Lower leg skin (tissue), 3 donors: Measurements from ENCODE around the gene SDK1.

Experiments used
- CTCF ChIP-seq, 3 donors: fragments of 450-650 bp; IDR thresholded peaks; one replicate each; pipeline ENCODE4 v1.5.1; 2016; ENCODE audit warnings: antibody characterized with exemption in 3 of 3, mild to moderate bottlenecking in 3 of 3, moderate library complexity in 2 of 3
- POLR2A ChIP-seq, 2 donors: fragments of 450-650 bp; IDR thresholded peaks; one replicate each; pipeline ENCODE4 v1.6.1; 2016 to 2017; ENCODE audit warnings: antibody characterized with exemption in 2 of 2, mild to moderate bottlenecking in 1 of 2, moderate library complexity in 1 of 2

GRCh38 chr7:3544202-3544601 lies 243.2 kb downstream of the SDK1 start:
- TF ChIP-seq CTCF (IDR thresholded peaks at IDR 0.05) (no peak), POLR2A (IDR thresholded peaks at IDR 0.05) (no peak)
